GM21447 (cell line): ENCODE results near the gene AGAP1.

ENCODE experiments used
- ATAC-seq: cut with Tn5 transposase; IDR thresholded peaks from one replicate; pipeline ENCODE4 v1.9.1; 2021; ENCODE audit not compliant: unreplicated experiment

AGAP1 gene

DNA sequence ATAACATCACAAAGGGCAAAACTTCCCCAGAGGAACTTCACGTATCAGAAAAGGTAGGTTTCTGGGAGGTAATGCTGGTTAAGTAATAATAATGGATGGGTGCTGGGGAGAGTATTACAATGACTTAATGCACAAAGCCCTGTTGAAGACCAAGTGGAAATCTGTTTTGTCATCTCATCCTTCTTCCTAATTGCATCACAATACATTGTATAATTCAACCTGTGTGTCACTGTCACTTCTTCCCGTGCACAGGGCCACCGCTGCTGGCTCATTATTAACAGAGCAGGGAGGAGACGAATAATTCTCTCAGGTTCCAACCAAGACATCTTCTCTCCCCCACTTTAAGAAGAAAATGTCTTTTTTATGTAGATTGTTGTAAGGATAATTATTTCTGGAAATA lies 290.9 kb downstream of the AGAP1 start:
- ATAC-seq, result no peak

GRCh38 chr2:235789552-235789951 lies 295.7 kb downstream of the AGAP1 start:
- no peak for ATAC-seq

- no peak for ATAC-seq
These were observed 299.4 kb downstream of the AGAP1 start for GRCh38 chr2:235793163-235793752.

DNA sequence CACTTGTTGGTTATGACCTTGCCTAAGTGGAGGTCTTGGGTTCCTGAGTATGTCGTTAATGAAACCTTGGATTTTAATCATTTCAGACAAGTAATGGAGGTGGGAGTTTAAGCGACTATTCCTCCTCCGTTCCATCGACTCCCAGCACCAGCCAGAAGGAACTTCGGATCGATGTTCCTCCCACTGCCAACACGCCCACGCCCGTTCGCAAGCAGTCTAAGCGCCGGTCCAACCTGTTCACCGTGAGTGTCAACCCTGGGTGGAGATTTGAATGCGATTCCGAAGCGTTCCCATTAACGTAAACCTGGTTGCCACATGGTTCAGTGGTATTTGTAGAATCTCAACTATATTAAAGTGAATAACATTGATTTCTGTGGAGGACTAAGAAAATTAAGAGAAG lies 305.4 kb downstream of the AGAP1 start:
- no peak for ATAC-seq

- no peak for ATAC-seq
These were observed 308.7 kb downstream of the AGAP1 start for GRCh38 chr2:235802542-235802941.

- no peak for ATAC-seq
These were observed 309.2 kb downstream of the AGAP1 start for GRCh38 chr2:235803028-235803427.

- ATAC-seq, result no peak
These were observed 310.8 kb downstream of the AGAP1 start for GRCh38 chr2:235804676-235805075.

GRCh38 chr2:235806986-235807750 lies 313.3 kb downstream of the AGAP1 start:
- no peak for ATAC-seq

DNA sequence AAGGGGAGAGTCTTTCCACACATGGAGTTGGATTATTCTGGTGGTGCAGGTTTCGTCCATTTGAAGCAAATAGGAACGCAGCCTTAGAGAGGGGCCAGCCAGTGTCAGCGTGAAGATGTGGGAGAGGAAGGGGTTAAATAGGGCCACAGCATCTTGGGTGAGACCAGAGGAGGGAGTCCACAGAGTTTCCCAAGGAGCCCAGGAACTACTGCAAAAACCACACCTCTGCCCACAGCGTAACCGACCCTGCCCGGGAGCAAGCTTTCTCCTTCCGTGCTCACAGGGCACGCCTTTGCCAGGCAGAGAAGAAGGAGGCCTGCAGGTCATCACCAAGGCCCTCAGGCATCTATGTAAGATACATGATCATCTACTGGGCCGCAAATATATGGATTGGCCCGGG lies 314.5 kb downstream of the AGAP1 start:
- no peak for ATAC-seq

DNA sequence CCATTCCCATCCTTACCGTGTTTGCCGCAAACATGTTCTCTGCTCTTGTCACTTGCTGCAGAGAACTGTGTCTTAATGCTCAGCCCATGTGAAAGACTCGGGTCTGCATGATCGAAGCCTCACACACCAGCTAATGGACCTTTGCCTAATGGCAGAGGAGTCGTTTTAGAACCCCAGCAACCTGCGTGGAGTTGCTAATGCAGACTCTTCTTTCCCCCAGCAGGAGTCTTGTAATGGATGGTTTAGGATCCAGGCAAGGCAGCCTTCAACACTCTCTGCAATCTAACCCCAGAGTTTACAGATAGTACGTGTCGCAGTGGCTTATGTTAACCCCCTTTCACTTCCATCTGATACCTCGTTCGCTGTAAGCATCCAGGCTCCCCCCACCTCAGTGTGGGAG lies 316.4 kb downstream of the AGAP1 start:
- no peak for ATAC-seq

- ATAC-seq, result no peak
These were observed 317.0 kb downstream of the AGAP1 start for GRCh38 chr2:235810846-235811245.

DNA sequence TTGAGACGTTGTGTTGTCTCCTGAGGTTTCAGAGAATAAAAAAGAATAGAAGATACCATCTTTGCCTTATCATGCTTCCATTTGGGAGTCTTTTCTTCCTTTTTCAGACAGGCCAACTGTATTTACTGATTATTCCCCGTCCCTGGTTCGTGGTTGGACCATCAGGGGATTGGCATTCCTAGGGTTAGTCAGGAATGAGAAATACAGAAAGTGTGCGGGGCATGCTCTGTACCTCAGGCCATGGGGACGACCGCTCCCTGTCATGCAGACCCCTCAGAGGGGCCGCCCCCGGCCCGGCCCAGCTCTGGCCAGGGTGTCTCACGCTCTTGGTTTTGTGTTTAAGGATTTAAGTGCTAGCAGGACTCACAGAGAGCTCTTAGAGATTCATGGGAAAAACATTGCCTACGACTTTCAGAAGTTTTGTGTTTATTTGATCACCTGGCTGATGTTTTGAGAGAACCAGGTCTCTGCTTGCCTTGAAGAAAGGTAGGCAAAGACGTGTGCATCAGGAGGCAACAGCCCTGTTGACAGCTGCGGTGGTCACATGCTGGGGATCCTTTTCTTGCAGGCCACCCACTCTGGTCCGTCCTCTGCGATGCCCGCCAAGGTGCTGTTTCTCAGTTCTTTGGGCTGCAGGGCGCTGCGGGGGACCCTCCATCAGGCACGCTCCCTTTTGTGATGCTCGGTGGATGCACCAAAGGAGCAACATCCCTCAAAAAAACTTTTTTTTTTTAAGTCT lies 317.8 kb downstream of the AGAP1 start:
- no peak for ATAC-seq

DNA sequence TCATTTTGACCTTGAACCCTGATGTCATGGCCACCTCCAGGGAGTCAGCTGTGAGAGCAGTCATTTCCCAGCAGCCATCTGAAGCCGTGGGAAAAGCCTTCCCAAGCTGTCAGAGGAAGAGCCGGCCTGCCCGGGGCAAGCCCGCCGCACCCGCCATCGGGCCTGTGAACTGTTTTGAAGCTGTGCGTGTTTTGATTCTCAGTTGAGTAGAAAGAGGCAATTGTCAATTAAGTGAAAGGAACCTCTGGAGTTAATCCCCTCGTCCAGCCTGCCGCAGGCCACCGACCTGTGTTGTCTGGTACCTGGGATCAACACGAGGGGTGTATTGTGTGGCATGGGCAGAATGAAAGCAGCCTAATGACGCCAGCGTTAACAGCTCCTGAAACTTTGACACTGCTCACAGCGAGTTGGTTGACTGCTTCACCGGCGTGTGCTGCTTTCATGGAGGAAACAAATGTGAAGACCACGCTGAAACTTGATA lies 318.4 kb downstream of the AGAP1 start:
- ATAC-seq, result no peak

GRCh38 chr2:235813398-235813797 lies 319.6 kb downstream of the AGAP1 start:
- ATAC-seq, result no peak

- no peak for ATAC-seq
These were observed 326.7 kb downstream of the AGAP1 start for GRCh38 chr2:235820571-235820970.

- ATAC-seq, result no peak
These were observed 330.5 kb downstream of the AGAP1 start for GRCh38 chr2:235824331-235824730.

GRCh38 chr2:235825946-235826345 lies 332.1 kb downstream of the AGAP1 start:
- no peak for ATAC-seq

DNA sequence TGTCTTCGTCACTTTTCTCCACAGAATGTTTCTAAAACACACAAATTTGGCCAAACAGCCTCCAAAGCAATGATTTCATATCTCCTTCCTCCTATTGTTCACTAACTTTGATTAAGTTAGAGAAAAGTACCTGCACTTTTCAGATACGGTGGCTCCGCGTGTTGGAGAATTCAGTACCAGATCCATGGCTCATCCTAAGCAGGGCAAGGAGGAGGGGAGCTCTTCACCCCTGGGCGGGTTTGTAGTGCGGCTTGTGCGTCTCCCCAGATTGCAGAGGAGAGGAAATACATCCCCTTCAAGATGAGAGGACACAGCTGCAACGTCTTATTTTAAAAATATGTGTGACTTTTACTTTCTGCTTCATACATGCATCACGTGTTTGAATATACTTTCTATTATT lies 333.0 kb downstream of the AGAP1 start:
- ATAC-seq, result no peak

GRCh38 chr2:235827585-235827992 lies 333.7 kb downstream of the AGAP1 start:
- ATAC-seq, result no peak

- ATAC-seq, result no peak
These were observed 335.9 kb downstream of the AGAP1 start for GRCh38 chr2:235829726-235830125.

DNA sequence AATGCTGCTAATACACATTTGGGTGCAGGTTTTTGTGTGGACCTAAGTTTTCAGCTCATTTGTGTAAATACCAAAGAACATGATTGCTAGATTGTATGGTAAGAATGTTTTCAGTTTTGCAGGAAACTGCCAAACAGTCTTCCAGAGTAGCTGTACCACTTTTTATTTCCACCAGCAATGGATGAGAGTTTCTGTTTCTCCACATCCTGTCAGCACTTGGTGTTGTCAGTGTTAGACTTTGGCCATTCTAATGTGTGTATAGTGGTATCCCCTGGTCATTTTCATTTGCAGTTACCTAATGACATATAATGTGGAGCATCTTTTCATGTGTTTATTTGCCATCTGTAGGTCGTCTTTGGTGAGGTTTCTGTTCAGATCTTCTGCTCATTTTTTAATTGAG lies 337.9 kb downstream of the AGAP1 start:
- no peak for ATAC-seq

- no peak for ATAC-seq
These were observed 339.1 kb downstream of the AGAP1 start for GRCh38 chr2:235832941-235833340.
